Measurements from ENCODE around the gene ZNF726.
"Not testable (repeated sequence)": the region's sequence is repeated elsewhere in the genome, so short reads cannot be mapped to it uniquely, and the experiment has no call there.

ZNF726 gene

DNA sequence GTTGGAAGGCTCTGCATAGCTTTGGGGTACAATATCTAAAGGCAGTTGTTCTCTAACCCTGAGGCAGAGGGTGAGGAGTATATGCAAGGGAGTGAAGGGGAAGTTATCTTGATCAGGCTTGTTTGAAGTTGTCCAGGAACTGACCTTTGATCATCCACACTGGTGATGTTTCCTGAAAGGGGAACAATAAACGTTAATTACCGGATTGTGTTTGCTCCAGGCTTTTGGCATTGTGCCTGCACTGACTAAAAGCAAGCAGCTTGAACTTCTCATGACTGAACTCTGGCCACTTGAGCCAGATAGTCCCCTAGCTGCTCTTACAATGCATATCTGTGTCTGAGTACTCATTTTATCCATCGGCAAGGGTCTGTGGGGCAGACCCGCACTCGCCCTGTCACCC is 27.0 kb upstream of the ZNF726 start:
- no peak for DNase-seq (ENCODE audit: low read depth, low spot score)
- Histone ChIP-seq H3K4me3 (no peak overlapping the region), H3K9me3 (ENCODE audit: low read depth, low read length) (no peaks in the 10 kb centered on the region), H3K27ac (no peak overlapping the region), H3K9ac (ENCODE audit: insufficient read length) (no peak overlapping the region), H3K36me3 (ENCODE audit: insufficient read depth, low read length) (no peaks in the 10 kb centered on the region)
- no peak for TF ChIP-seq POLR2AphosphoS5 (IDR thresholded peaks at IDR 0.05; ENCODE audit: borderline replicate concordance, low read depth, low read length)
- TF ChIP-seq EZH2 (IDR thresholded peaks at IDR 0.05) = no peak
- TF ChIP-seq FOXP2 (optimal IDR thresholded peaks at IDR 0.05; ENCODE audit: control extremely low read depth, extremely low read length, insufficient read depth) = no peak

DNA sequence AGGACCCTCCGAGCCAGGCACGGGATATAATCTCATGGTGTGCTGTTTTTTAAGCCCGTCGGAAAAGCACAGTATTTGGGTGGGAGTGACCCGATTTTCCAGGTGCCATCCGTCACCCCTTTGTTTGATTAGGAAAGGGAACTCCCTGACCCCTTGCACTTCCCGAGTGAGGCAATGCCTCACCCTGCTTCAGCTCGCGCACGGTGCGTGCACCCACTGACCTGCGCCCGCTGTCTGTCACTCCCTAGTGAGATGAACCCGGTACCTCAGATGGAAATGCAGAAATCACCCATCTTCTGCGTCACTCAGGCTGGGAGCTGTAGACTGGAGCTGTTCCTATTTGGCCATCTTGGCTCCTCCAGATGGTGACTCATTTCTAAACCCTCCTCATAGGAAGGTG is 18.6 kb upstream of the ZNF726 start:
- H3K9ac ChIP-seq (ENCODE audit: insufficient read length); DNase-seq (ENCODE audit: low read depth, low spot score); H3K27ac ChIP-seq: not testable (repeated sequence)

DNA sequence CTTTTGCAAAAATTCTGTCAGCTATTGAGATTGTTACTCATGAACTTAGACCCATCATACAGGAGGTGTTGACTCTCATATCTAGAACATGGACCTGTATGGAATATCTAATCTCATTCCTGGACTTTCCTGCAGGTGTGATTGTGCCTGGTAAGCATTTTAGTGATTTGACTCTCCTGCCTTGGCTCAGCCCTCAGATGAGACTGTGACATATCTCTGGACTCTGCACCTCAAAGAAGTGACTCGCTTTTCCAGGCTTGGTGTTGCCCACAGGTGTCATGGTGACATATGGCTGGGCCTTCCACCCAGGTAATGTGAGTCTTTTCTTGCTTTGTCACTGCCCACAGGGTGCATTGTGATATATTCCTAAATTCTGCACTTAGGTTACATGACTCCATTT is 17.8 kb upstream of the ZNF726 start:
- Histone ChIP-seq H3K36me3 (ENCODE audit: insufficient read depth, low read length) (no peaks in the 10 kb centered on the region), H3K9ac (ENCODE audit: insufficient read length) (no peak overlapping the region), H3K9me3 (ENCODE audit: low read depth, low read length) (no peaks in the 10 kb centered on the region), H3K27ac (no peak overlapping the region), H3K4me3 (no peak overlapping the region)
- DNase-seq (ENCODE audit: low read depth, low spot score) = no peak
- no peak for TF ChIP-seq FOXP2 (optimal IDR thresholded peaks at IDR 0.05; ENCODE audit: control extremely low read depth, extremely low read length, insufficient read depth)
- TF ChIP-seq EZH2 (IDR thresholded peaks at IDR 0.05) = no peak
- no peak for TF ChIP-seq POLR2AphosphoS5 (IDR thresholded peaks at IDR 0.05; ENCODE audit: borderline replicate concordance, low read depth, low read length)

More for the DNA sequence above, 18.6 kb upstream of the ZNF726 start:
- H3K36me3 ChIP-seq (ENCODE audit: insufficient read depth, low read length); H3K4me3 ChIP-seq; H3K9me3 ChIP-seq (ENCODE audit: low read depth, low read length): not testable (repeated sequence)

DNA sequence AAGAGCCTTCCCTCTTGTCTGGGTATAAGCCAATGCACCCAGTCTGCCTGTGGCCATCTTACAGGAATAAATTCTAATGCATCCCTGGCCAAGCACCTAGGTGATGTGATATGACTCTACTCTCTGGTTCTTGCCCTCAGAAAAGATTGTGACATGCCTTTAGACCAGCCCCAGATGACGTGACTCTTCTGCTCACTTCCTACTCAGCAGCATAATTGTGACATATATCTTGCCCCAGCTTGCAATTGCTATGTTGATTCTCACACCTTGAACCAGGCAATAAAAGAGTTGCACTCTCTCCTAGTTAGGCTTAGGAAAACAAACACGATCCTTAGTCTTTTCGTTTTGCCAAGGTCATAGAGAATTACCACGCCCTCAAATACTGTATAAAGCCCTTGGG is 13.3 kb upstream of the ZNF726 start:
- no peak for DNase-seq (ENCODE audit: low read depth, low spot score)
- H3K36me3 ChIP-seq (ENCODE audit: insufficient read depth, low read length) = no peaks in the 10 kb centered on the region
- TF ChIP-seq EZH2 (IDR thresholded peaks at IDR 0.05) = no peak
- TF ChIP-seq FOXP2 (optimal IDR thresholded peaks at IDR 0.05; ENCODE audit: control extremely low read depth, extremely low read length, insufficient read depth) = no peak
- TF ChIP-seq POLR2AphosphoS5 (IDR thresholded peaks at IDR 0.05; ENCODE audit: borderline replicate concordance, low read depth, low read length) = no peak
- no peak overlapping the region for H3K27ac ChIP-seq
- no peak overlapping the region for H3K4me3 ChIP-seq
- no peak overlapping the region for H3K9ac ChIP-seq (ENCODE audit: insufficient read length)
- H3K9me3 ChIP-seq (ENCODE audit: low read depth, low read length) = no peaks in the 10 kb centered on the region

DNA sequence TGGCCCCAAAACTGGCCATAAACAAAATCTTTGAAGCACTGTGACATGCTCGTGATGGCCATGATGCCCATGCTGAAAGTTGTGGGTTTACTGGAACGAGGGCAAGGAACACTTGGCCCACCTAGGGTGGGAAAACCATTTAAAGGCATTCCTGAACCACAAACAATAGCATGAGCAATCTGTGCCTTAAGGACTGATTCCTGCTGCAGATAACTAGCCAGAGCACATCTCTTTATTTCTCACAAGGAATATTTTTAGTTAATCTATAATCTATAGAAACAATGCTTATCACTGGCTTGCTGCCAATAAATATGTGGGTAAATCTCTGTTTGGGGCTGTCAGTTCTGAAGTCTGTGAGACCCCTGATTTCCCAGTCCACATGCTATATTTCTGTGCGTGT is 10.3 kb upstream of the ZNF726 start:
- DNase-seq (ENCODE audit: low read depth, low spot score) = no peak
- TF ChIP-seq EZH2 (IDR thresholded peaks at IDR 0.05) (no peak), POLR2AphosphoS5 (IDR thresholded peaks at IDR 0.05; ENCODE audit: borderline replicate concordance, low read depth, low read length) (no peak), FOXP2 (optimal IDR thresholded peaks at IDR 0.05; ENCODE audit: control extremely low read depth, extremely low read length, insufficient read depth) (no peak)
- Histone ChIP-seq H3K9me3 (ENCODE audit: low read depth, low read length) (no peaks in the 10 kb centered on the region), H3K9ac (ENCODE audit: insufficient read length) (no peak overlapping the region), H3K27ac (no peak overlapping the region), H3K36me3 (ENCODE audit: insufficient read depth, low read length) (no peaks in the 10 kb centered on the region), H3K4me3 (no peak overlapping the region)

DNA sequence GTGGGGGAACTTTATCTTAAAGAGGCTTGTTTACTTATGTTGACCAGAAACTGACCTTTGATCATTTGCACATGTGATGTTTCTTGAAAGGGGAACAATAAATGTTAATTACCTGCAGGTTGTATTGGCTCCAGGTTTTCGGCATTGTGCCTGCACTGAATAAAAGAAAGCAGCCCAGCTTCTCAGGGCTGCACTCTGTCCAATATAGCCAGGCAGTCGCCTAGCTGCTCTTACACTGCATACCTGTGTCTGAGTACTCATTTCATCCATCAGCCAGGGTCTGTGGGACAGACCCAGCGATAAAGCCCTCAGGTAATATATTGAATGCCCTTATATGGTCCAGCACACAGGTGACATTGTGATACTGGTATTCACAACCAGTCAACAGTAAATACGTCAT is 8.9 kb upstream of the ZNF726 start:
- DNase-seq (ENCODE audit: low read depth, low spot score) = no peak
- Histone ChIP-seq H3K27ac (no peak overlapping the region), H3K4me3 (no peak overlapping the region), H3K9ac (ENCODE audit: insufficient read length) (no peak overlapping the region), H3K9me3 (ENCODE audit: low read depth, low read length) (no peaks in the 10 kb centered on the region), H3K36me3 (ENCODE audit: insufficient read depth, low read length) (no peaks in the 10 kb centered on the region)
- TF ChIP-seq POLR2AphosphoS5 (IDR thresholded peaks at IDR 0.05; ENCODE audit: borderline replicate concordance, low read depth, low read length) (no peak), FOXP2 (optimal IDR thresholded peaks at IDR 0.05; ENCODE audit: control extremely low read depth, extremely low read length, insufficient read depth) (no peak), EZH2 (IDR thresholded peaks at IDR 0.05) (no peak)

DNA sequence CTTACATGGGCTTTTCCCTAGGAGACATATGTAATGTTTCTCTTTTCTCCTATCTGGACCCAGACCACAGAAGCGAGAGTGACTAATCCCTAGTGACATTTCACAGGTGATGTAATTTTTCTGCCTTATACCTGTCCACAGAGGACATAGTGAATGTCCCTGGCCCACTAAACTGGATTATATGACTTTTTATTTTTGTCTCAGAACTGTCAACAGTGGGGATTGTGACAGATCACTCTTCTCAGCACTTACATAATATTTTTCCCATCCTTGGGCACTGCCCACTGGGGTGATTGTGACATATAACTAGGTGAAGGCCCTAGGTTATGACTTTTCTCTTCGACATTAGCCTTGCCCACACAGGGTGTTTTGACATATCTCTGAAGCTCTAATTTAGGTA is 7.9 kb upstream of the ZNF726 start:
- no peaks in the 10 kb centered on the region for H3K9me3 ChIP-seq (ENCODE audit: low read depth, low read length)
- H3K4me3 ChIP-seq = no peak overlapping the region
- H3K9ac ChIP-seq (ENCODE audit: insufficient read length) = no peak overlapping the region
- TF ChIP-seq FOXP2 (optimal IDR thresholded peaks at IDR 0.05; ENCODE audit: control extremely low read depth, extremely low read length, insufficient read depth) (no peak), POLR2AphosphoS5 (IDR thresholded peaks at IDR 0.05; ENCODE audit: borderline replicate concordance, low read depth, low read length) (no peak)
- H3K36me3 ChIP-seq (ENCODE audit: insufficient read depth, low read length) = no peaks in the 10 kb centered on the region
- no peak for DNase-seq (ENCODE audit: low read depth, low spot score)
- H3K27ac ChIP-seq = no peak overlapping the region

DNA sequence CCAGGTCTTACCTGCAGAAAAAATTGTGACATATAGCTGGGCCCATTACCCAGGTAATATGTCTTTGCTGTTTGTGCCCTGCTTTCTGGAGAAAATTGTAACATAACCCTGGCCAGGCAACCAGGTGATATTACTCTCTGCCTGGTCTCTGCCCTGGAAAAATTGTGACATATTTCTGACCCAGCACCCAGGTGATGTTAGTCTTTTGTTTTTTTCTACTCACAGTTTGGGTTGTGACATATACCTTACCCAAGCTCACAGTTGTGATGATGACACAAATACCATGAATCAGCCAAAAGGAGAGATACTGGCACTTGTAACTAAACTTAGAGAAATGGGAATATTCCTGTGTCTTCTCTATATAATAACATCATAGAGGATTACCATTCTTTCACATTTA is 6.5 kb upstream of the ZNF726 start:
- Histone ChIP-seq H3K9me3 (ENCODE audit: low read depth, low read length) (no peaks in the 10 kb centered on the region), H3K4me3 (no peak overlapping the region), H3K27ac (no peak overlapping the region), H3K9ac (ENCODE audit: insufficient read length) (no peak overlapping the region), H3K36me3 (ENCODE audit: insufficient read depth, low read length) (no peaks in the 10 kb centered on the region)
- no peak for DNase-seq (ENCODE audit: low read depth, low spot score)
- no peak for TF ChIP-seq FOXP2 (optimal IDR thresholded peaks at IDR 0.05; ENCODE audit: control extremely low read depth, extremely low read length, insufficient read depth)
- no peak for TF ChIP-seq POLR2AphosphoS5 (IDR thresholded peaks at IDR 0.05; ENCODE audit: borderline replicate concordance, low read depth, low read length)
- no peak for TF ChIP-seq EZH2 (IDR thresholded peaks at IDR 0.05)

DNA sequence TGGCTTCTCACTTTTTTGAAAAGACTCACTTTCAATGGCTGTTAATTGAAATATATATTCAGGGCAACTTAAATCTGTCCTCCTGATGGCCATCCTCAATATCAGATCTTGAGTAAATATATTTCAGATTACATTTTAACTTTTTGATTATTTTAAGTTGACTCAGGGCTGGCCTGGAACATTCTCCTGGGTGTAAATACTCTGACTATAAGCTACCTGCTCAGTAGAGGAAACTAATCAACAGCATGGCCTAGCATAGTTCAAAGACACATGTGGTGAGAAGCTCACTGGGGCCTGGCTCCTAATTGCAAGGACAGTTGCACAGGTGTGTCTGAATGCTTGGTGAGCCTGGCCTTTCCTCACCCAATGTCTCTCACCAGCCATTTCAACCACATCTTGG is 5.5 kb upstream of the ZNF726 start:
- Histone ChIP-seq H3K27ac (no peak overlapping the region), H3K9ac (ENCODE audit: insufficient read length) (no peak overlapping the region), H3K36me3 (ENCODE audit: insufficient read depth, low read length) (no peaks in the 10 kb centered on the region), H3K4me3 (no peak overlapping the region), H3K9me3 (ENCODE audit: low read depth, low read length) (no peaks in the 10 kb centered on the region)
- DNase-seq (ENCODE audit: low read depth, low spot score) = no peak
- TF ChIP-seq EZH2 (IDR thresholded peaks at IDR 0.05) (no peak), FOXP2 (optimal IDR thresholded peaks at IDR 0.05; ENCODE audit: control extremely low read depth, extremely low read length, insufficient read depth) (no peak), POLR2AphosphoS5 (IDR thresholded peaks at IDR 0.05; ENCODE audit: borderline replicate concordance, low read depth, low read length) (no peak)

Measured in SK-N-MC (cell line).